ENCODE data around the gene HEXIM1. TPM values are rescaled to one million over a fixed set of nuclear protein-coding genes. Genes with fewer than 3 reads are reported as not detected.

HEXIM1 gene
- total RNA-seq, 2 experiments from 2014 or later, result 50.5 to 50.9 TPM

DNA sequence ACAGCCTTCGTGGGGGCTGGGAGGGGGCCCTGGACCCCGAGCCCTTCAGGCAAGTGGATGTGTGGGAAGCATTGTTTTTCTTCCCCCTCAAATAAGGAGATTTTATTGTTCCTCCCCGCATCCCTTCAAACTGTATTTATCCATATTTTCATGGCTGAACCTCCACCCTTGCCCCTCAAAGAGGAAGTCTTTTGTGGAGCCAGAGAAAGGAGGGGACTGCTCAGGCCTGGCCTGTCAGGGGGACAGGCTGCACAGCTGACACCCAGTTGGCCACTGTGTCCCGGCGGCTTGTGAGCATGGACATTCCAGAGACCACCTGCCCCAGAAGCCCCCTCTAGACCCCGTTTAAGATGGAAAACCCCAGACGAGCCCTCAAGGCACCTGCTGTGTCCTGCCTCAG is 29.3 kb downstream of the HEXIM1 start:
- intact Hi-C loops (cut with DNase I, micrococcal nuclease), result no loop called here
- no peaks in the 10 kb centered on the region for H3K36me3 ChIP-seq (ENCODE audit: insufficient read depth, low read length)
- no peak overlapping the region for H3K4me3 ChIP-seq (ENCODE audit: low read length)
- no peaks in the 10 kb centered on the region for H3K27me3 Mint-ChIP-seq
- H3K4me1 ChIP-seq (ENCODE audit: insufficient read depth, low read length), result peaks cover 8% of the 10 kb centered on the region
- ATAC-seq (ENCODE audit: poor library complexity) (no peak), DNase-seq (no peak)
- H3K27me3 ChIP-seq (ENCODE audit: control insufficient read depth in 1 of 2, insufficient read depth in 2 of 2, low read length in 2 of 2), result no peaks in the 10 kb centered on the region
- CTCF ChIA-PET, result interaction anchor here (1.1 kb wide), 1 partner anchor 26 kb away, joined by 5 read pairs; no protein-coding TSS in a partner anchor
- TF ChIP-seq, protein P1, sequence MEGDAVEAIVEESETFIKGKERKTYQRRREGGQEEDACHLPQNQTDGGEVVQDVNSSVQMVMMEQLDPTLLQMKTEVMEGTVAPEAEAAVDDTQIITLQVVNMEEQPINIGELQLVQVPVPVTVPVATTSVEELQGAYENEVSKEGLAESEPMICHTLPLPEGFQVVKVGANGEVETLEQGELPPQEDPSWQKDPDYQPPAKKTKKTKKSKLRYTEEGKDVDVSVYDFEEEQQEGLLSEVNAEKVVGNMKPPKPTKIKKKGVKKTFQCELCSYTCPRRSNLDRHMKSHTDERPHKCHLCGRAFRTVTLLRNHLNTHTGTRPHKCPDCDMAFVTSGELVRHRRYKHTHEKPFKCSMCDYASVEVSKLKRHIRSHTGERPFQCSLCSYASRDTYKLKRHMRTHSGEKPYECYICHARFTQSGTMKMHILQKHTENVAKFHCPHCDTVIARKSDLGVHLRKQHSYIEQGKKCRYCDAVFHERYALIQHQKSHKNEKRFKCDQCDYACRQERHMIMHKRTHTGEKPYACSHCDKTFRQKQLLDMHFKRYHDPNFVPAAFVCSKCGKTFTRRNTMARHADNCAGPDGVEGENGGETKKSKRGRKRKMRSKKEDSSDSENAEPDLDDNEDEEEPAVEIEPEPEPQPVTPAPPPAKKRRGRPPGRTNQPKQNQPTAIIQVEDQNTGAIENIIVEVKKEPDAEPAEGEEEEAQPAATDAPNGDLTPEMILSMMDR (IDR thresholded peaks at IDR 0.05), result no peak
- H3K4me3 Mint-ChIP-seq, result no peak overlapping the region
- no peak overlapping the region for H3K27ac Mint-ChIP-seq
- H3K9me3 ChIP-seq (ENCODE audit: control insufficient read depth in 1 of 2, insufficient read depth in 1 of 2, low read length in 2 of 2), result no peaks in the 10 kb centered on the region
- no peak overlapping the region for H3K27ac ChIP-seq (ENCODE audit: low read depth in 1 of 2, low read length in 2 of 2)
- H3K4me1 Mint-ChIP-seq (ENCODE audit: low read depth), result peaks cover 7% of the 10 kb centered on the region
- POLR2A ChIA-PET, result no interaction called here
- H3K9me3 Mint-ChIP-seq, result no peaks in the 10 kb centered on the region
- no peaks in the 10 kb centered on the region for H3K36me3 Mint-ChIP-seq (ENCODE audit: low read depth)

DNA sequence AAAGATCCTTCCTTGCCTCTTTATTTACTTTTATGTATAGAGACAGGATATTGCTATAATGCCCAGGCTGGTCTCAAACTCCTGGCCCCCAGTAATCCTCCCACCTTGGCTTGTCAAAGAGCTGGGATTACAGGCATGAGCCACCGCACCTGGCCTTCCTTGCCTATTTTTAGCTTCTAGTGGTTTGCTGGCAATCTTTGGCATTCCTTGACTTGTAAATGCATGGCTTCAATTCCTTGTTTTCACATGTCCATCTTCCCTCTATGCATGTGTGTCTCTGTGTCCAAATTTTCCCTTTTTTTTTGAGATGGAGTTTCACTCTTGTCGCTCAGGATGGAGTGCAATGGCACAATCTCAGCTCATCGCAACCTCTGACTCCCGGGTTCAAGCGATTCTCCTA is 35.9 kb downstream of the HEXIM1 start:
- Histone ChIP-seq H3K9me3 (ENCODE audit: control insufficient read depth in 1 of 2, insufficient read depth in 1 of 2, low read length in 2 of 2) (no peaks in the 10 kb centered on the region), H3K4me3 (ENCODE audit: low read length) (no peak overlapping the region), H3K36me3 (ENCODE audit: insufficient read depth, low read length) (no peaks in the 10 kb centered on the region), H3K4me1 (ENCODE audit: insufficient read depth, low read length) (no peaks in the 10 kb centered on the region), H3K27ac (ENCODE audit: low read depth in 1 of 2, low read length in 2 of 2) (no peak overlapping the region), H3K27me3 (ENCODE audit: control insufficient read depth in 1 of 2, insufficient read depth in 2 of 2, low read length in 2 of 2) (no peaks in the 10 kb centered on the region)
- intact Hi-C loops (cut with DNase I, micrococcal nuclease), result no loop called here
- no peaks in the 10 kb centered on the region for H3K9me3 Mint-ChIP-seq
- POLR2A ChIA-PET, result interaction anchor here (1.6 kb wide), 1 partner anchor 34 kb away, joined by 6 read pairs; no protein-coding TSS in a partner anchor
- H3K4me3 Mint-ChIP-seq, result no peak overlapping the region
- TF ChIP-seq, protein P1 (IDR thresholded peaks at IDR 0.05), result no peak
- DNase-seq, result no peak
- no peaks in the 10 kb centered on the region for H3K27me3 Mint-ChIP-seq
- no peak overlapping the region for H3K27ac Mint-ChIP-seq
- CTCF ChIA-PET, result interaction anchor here (2.7 kb wide), 1 partner anchor 49 kb away, joined by 11 read pairs; the partner anchor contains the start of gene ACBD4
- no peaks in the 10 kb centered on the region for H3K4me1 Mint-ChIP-seq (ENCODE audit: low read depth)
- H3K36me3 Mint-ChIP-seq (ENCODE audit: low read depth), result no peaks in the 10 kb centered on the region
- no peak for ATAC-seq (ENCODE audit: poor library complexity)

GRCh38 chr17:45186801-45187354 is 38.6 kb downstream of the HEXIM1 start:
- no peak overlapping the region for H3K27ac ChIP-seq (ENCODE audit: low read depth in 1 of 2, low read length in 2 of 2)
- no peak overlapping the region for H3K4me3 ChIP-seq (ENCODE audit: low read length)
- no peaks in the 10 kb centered on the region for H3K9me3 ChIP-seq (ENCODE audit: control insufficient read depth in 1 of 2, insufficient read depth in 1 of 2, low read length in 2 of 2)
- no peaks in the 10 kb centered on the region for H3K27me3 ChIP-seq (ENCODE audit: control insufficient read depth in 1 of 2, insufficient read depth in 2 of 2, low read length in 2 of 2)
- ATAC-seq (ENCODE audit: poor library complexity) (no peak), DNase-seq (no peak)
- H3K36me3 ChIP-seq (ENCODE audit: insufficient read depth, low read length), result no peaks in the 10 kb centered on the region
- H3K9me3 Mint-ChIP-seq, result no peaks in the 10 kb centered on the region
- CTCF ChIA-PET, result no interaction called here
- POLR2A ChIA-PET, result no interaction called here
- H3K27ac Mint-ChIP-seq, result no peak overlapping the region
- intact Hi-C loops (cut with DNase I, micrococcal nuclease), result no loop called here
- TF ChIP-seq, protein P1 (IDR thresholded peaks at IDR 0.05), result no peak
- H3K36me3 Mint-ChIP-seq (ENCODE audit: low read depth), result no peaks in the 10 kb centered on the region
- H3K4me1 Mint-ChIP-seq (ENCODE audit: low read depth), result no peaks in the 10 kb centered on the region
- H3K4me3 Mint-ChIP-seq, result no peak overlapping the region
- H3K4me1 ChIP-seq (ENCODE audit: insufficient read depth, low read length), result no peaks in the 10 kb centered on the region
- H3K27me3 Mint-ChIP-seq, result no peaks in the 10 kb centered on the region

All from CD4-positive, alpha-beta T cell (primary cell).